ENCODE results near the gene SNRPE.

GRCh38 chr1:203907901-203908300, 46.5 kb downstream of the SNRPE start:
- TF ChIP-seq EZH2phosphoT487 (IDR thresholded peaks at IDR 0.05; ENCODE audit: insufficient read depth, low read depth) (no peak), EZH2 (IDR thresholded peaks at IDR 0.05; ENCODE audit: insufficient read depth, poor library complexity, severe bottlenecking) (no peak)
